GM21367 (cell line): ENCODE data around the gene ZMYND11.

Experiments used
- ATAC-seq: cut with Tn5 transposase; IDR thresholded peaks from one replicate; pipeline ENCODE4 v1.9.1; 2021; ENCODE audit not compliant: unreplicated experiment

Gene ZMYND11

DNA sequence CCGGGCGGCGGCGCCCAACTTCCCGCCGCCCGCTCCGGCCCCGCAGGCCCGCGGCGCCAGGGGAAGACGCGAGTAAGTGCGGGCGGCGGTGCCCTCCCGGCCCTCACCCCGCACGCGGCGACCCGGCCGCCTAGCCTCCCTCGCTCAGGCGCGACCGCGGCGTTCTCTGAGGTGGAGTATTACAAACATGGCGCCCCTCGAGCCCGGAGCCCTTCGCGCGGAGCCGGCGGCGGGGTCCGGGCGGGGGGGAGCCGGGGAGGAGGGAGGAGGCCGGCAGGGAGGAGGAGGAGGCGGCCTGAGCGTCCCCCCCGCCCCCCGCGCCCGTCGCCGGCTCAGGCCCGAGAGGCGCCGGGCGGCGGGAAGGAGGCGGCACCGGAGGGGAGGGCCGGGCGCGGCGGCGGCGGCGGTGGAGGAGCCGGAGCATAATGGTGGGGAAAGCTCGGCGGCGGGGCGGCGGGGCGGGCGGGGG lies at the start of gene ZMYND11:
TSS of gene ZMYND11 (plus strand) at position 324 of the 469 bp plus-strand sequence. CDS start 44,558 bp downstream, outside the sequence.
- peak; percentile 33 for ATAC-seq

DNA sequence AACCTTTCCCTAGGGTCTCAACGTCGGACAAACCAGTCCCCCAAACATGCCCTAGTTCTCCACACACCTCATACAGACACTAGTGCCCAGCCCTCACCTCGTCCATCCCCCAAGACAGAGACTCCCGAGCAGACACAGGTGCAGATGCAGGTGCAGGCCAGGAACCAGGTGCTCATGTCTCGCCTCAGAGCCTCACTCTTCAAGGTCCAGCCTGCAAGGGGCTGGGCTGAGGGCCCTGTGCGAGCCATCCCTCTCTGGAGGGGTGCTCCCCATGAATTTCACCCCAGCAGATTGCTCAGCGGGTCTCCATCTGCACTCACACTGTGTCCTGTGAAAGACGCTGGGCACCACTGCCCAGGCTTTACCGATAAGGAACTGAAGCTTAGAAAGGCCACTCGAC lies 49.2 kb upstream of the ZMYND11 start:
- ATAC-seq = no peak

DNA sequence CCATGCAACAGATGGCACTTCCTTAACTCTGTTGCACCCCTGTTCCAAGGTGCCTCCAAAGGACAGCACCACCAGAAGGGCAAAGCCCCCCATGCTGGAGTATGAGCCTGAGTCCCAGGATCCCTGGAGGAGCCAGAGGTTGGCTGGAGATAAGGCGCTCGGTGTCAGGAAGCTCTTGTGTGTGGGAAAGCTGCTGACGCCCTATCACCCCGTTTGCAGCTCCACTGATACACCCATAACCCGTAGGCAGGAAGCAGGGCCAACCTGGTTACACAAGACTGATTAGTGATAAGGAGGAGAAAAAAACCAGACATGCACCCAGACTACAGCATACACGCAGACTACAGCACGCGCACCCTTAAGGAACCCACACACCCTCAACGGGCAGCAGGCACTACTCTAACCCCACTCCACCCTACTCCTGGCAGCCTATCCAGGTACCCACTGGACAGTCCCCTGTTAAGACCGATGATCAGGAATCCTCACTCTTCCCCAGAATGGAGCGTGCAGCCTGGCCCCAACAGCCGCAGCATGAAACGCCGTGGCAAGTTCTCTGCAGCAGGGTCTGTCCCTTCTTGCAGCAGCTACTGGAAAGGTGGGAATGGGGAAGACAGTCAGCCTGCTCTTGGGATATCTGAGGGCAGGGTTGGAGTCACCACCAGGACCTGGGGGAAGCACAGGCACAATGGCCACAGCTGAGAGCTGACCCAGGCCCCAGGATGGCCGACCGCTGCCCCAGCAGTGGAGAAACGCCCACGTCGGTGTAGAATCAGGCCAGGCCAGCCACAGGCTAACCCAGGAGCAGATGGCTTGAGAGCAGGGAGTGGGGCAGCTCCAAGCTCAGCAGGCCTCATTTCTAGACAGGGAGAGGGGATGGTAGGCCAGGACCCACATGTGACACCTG lies 47.8 kb upstream of the ZMYND11 start:
- no peak for ATAC-seq

DNA sequence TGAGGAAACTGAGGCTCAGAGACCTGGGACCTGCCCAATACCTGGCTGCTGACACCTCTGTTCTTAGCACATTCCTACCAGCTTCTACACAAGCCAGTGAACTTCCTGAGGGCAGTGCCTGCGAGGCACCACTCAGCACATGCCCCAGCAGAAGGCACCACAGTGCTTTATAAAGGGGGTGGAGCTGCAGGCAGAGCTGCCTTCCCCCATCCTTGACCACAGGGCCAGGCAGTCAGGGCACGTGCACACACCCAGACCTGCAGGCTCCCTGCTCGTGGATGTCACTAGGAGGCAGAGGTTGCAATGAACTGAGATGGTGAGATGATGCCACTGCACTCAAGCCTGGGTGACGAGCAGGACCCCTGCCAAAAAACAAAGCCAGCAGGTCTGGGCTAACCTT lies 47.0 kb upstream of the ZMYND11 start:
- ATAC-seq = no peak

DNA sequence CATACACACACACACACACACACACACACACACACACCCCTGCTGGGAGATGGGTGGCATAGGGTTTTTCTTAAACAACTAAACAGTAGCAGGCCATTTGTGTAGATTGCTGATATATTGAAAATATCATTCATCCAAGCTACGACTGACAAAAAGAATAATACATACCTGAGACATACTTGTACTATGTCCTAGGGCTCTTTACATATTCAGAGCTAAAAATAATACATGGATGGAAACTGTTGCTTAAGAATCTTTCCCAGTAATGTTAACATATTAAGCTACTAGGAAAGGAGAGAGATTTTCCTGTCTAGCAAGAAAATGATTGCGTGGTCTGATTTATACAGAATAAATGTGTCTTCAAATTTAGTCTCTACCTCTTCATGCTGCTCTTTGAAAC lies 46.0 kb upstream of the ZMYND11 start:
- no peak for ATAC-seq

DNA sequence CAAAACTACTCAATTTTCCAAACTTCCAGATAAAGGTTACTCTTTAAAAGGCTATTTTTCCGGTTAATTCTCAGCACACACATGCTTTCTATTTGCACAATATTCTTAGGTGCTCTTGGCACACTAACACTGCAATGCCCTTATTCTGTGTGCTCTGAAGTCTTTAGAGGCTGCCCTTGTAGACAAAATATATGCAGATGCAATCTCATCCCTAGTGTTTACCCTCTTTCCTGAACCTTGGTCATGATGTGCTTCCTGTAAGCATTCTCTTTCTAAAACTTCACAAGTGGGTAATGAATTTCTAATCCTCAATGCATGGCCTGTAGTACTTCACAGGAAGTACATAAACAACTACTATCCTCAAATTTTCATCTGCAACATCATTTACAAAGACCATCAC lies 45.1 kb upstream of the ZMYND11 start:
- no peak for ATAC-seq

DNA sequence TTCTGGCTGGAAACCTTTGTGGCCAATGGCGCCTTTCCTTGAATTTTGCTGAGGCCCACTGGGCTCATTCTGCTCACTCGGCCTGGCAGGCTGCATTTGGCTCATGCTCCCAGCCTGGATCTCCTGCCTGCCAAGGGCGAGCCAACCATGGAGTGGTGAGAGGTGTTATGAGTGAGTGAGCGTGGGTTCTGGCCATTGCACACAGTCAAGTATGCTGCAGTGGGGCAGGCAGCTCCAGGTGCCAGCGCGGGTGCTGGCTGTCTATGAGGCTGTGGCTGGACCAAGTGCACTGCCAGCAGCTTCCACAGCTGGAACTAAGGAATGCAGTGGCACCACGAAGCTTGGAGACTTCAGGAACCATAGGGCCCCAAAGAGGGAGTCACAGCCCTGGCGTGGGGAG lies 43.9 kb upstream of the ZMYND11 start:
- no peak for ATAC-seq

DNA sequence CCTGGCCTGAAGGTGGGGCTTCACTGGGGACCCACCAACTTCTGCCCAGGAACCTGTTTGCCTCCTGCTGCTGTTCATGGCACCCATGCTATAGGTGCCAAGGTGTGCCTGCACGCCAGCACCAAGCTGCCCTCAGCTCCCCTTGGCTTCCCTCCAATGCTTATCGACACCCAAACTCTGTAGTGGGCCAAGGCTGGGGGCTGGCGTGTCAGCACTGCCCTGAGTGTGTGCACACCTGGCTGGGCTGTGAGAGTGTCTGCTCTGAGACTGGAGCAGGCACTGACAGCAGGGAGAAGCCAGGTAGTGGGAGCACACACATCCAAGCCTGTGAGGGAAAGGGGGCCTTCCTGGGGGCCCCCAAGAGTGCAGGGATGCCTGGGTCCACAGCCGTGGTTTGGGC lies 43.1 kb upstream of the ZMYND11 start:
- no peak for ATAC-seq

DNA sequence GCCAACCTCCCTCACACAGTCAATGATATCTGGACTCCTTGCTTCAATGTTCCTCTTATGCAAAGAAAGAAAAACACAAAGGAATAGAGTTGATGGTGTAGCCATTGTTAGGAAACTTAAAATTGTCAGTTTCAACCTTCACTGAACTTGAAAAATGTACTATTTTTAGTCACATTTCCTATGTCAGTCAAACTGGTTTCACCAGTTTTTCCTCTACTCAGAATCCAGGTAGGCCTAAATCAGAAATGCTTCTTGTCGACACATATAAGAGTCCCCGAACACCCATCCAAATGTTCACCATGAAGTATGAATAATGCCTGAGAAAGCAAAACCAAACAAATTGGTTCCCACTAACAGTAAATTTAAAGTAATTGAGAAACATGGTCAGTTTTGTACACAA lies 42.4 kb upstream of the ZMYND11 start:
- no peak for ATAC-seq

DNA sequence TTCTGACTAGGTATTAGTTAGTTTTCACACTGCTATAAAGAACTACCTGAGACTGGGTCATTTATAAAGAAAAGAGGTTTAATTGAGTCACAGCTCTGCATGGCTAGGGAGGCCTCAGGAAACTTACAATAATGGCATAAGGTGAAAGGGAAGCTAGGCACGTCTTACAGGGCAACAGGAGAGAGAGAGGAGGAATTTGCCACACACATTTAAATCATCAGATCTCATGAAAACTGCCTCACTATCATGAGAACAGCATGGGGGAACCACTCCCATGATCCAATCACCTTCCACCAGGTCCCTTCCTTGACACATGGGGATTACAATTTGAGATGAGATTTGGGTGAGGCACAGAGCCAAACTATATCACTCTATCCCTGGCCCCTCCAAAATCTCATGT lies 40.6 kb upstream of the ZMYND11 start:
- ATAC-seq = no peak

DNA sequence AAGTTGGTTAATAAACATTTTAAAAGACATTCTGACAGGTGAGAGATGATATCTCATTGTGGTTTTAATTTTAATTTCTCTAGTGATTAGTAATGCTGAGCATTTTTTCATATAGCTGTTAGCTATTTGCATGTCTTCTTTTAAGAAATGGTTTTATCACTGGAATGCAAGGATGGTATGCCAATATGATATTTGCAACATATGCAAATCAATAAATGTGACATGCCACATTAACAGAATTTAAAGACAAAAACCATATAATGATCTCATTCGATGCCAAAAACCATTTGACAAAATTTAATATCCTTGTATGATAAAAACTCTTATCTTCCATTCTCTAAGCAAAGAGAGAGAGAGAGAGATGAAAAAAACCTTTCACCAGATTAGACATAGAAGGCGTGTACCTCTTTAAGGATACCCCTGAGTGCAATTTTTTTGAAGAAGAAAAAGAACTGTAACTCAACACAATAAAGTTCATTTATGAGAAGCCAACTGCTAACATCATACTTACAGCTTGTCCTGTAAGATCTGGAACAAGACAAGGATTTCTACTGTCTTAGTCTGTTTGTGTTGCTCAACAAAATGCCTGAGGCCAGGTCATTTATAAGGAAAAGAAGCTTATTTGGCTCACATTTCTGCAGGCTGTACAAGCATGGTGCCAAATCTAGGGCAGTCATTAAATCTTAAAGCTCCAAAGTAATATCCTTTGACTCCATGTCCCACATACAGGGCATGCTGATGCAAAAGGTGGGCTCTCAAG lies 39.7 kb upstream of the ZMYND11 start:
- no peak for ATAC-seq

DNA sequence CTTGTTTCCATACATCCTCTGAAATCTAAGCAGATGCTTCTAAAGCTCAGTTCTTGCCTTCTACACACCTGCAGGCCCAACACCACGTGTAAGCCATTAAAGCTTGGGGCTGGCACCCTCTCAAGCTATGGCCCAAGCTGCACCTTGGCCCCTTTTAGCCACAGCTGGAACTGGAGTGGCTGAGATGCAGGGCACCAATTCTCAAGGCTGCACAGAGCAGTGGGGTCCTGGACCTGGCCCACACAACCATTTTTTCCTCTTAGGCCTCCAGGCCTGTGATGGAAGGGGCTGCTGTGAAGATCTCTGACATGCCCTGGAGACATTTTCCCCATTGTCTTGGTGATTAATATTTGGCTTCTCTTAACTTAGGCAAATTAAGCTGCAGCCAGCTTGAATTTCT lies 38.8 kb upstream of the ZMYND11 start:
- ATAC-seq = no peak

DNA sequence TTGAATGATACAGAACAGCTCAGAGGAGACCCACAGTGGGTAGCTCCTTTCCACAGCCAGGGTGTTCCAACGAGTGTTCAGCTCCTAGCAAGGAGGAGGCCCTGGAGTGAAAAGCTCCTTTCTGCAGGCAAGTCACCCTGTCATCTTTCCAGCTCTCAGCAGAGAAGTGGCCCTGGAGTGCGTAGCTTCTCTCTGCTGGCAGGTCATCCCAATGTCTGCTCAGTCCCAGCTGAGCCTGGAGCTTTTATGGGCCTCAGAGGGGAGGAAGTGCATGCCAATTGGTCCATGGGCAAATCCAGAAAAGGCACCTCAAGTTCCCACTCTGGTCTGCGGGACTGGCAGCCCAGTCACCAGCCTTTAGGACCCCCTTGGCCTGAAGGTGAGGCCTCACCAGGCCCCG lies 30.8 kb upstream of the ZMYND11 start:
- no peak for ATAC-seq

DNA sequence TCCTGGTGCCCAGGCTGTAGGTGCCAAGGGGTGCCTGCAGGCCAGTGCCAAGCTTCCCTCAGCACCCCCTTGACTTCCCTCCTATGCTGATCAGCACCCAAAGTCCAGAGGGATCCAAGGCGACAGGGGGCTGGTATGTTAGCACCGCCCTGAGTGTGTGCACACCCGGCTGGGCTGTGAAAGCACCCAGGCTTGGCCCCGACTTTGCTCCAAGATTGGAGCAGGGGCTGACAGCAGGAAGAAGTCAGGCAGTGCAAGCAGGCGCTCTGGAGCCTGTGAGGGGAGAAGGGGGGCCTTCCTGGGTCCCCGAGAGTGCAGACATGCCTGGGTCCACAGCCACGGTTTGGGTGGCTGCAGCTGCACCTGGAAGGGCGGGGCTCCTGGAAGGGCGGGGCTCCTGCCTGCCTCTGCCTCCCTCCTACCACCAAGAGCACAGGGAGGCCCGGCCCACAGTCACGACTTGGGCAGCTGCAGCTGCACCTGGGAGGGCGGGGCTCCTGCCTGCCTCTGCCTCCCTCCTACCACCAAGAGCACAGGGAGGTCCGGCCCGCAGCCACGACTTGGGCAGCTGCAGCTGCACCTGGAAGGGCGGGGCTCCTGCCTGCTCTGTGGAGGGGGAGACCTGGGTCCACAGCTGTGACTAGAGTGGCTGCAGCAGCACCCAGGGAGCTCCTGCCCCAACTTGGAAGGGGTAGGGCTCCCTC lies 30.2 kb upstream of the ZMYND11 start:
- ATAC-seq = no peak

DNA sequence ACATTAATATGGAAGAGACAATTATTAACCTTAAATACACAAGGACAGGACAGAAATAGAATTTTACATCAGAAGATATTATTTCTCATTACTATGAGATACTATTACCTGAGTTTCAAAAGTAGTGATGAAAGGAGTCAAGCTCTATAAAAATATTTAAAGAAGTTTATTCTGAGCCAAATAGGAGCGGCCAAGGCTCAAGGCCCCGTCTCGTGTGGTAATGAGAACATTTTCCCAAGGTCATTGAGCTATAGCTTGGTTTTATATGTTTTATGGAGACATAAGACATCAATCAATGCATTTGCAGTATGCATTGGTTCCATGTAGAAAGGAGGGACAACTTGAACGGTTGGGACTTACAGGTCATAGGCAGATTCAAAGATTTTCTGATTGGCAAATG lies 29.4 kb upstream of the ZMYND11 start:
- ATAC-seq = no peak

DNA sequence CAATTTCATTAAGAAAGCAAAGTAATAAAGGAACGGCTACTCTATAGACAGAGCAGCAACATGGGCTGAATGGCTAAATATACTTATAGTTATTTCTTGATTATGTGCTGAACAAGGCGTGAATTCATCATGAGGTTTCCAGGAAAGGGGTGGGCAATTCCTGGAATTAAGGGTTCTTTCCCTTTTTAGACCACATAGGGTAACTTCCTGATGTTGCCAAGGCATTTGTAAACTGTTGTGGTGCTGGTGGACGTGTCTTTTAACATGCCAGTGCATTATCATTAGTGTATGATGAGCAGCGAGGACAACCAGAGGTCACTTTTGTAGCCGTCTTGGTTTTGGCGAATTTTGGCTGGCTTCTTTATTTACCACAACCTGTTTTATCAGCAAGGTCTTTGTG lies 28.5 kb upstream of the ZMYND11 start:
- no peak for ATAC-seq

DNA sequence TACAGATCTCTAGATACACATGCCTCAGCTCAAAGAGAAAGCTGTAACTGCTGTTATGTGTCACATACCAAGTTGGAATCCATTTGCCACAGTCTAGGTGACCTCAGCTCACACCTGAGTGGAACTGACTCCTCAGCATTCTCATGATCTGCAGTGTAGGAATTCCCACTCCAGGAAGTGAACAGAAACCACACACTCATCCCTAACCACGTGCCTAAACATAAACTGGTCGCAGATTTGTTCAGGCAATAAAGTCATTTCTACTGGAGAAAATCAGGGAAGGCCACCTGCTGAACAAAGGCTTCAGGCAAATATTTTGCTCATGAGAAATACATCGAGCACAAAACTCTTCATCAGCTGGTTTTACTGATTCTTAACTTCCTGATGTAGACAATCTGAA lies 23.0 kb upstream of the ZMYND11 start:
- ATAC-seq = no peak

DNA sequence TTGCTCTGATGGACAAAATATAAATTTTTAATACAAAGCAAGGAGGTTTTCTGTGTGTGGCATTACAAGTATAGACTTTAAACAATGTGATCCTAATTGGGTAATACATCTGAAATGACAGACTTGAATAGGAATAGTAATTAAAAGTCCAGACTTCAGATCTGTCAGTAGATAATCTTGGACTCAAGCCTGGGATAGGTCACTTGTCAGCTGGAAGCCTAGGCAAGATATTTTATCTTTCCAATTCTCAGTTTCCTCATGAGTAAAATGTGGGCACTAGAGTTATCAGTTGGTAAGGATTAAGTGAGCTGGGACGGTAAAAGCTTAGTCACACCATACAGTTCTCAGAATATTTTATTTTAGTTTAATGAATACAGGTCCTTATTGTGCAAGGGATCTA lies 10.4 kb upstream of the ZMYND11 start:
- no peak for ATAC-seq

DNA sequence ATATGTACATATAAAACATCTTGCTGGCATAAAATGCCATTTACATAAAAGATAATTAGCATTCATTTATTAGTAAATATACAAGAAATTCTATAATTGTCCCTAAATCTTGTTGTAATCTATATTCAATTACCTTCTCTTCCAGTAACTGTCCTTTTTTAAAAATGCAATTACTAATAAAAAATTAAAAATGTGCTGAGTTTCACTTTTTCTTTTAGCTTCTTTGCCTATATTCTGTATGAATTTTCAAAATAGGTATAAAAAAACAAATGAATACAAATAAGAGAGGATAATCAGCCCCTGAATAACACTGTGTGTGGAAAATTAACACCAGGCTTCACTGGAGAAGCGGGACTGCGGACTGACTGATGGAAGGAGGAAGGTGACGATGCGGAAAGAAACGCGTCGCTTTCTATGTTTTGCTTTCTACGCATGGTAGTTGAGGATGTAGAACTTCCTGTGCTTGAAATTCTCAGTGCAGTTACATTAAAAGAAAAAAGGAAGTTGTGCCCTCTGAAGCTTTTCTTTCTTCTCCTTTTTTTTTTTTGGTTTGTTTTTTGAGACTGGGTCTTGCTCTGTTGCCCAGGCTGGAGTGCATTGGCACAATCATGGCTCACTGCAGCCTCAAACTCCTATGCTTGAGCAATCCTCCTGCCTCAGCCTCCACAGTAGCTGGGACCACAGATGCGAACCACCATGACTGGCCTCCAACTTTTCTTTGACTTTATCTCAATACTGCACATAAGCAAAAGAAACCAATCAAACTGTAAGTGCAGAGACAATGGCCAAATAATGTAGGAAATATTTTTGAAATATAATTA lies 7.4 kb upstream of the ZMYND11 start:
- peak; percentile 82 for ATAC-seq

DNA sequence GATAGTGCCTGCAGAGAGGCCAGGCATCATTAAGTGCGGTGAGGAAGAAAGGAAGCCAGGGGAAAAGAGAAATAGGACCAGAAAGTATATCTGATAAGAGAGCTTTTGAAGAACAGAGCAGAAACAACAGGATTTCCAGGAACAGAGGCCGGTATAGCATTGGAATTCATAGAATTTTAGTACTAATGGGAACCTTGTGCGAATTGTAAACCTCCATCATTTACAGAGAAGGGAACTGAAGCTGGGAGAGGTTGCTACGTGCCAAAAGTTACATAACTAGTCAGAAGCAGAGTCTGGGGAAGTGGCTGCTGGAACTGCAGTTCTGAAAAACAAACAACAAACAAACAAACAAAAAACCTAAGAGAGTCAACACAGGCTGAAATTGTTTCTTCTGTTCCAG lies 5.4 kb upstream of the ZMYND11 start:
- no peak for ATAC-seq
